ENCODE data around the gene HADHB.

GRCh38 chr2:26309921-26310320 is 65.2 kb downstream of the HADHB start:
- no peak for TF ChIP-seq CTCF (conservative IDR thresholded peaks at IDR 0.05)
- TF ChIP-seq EZH2 (IDR thresholded peaks at IDR 0.05; ENCODE audit: low read depth): no peak
